Measurements from ENCODE around the gene COL6A2. TPM values are rescaled to one million over a fixed set of nuclear protein-coding genes. Genes with fewer than 3 reads are reported as not detected.

The COL6A2 gene
- total RNA-seq, 1 experiment from 2014 or later: 129 TPM

GRCh38 chr21:46100020-46100419 is 2.1 kb downstream of the COL6A2 start:
- Histone ChIP-seq H3K4me1 (ENCODE audit: insufficient read depth, low read length) (no peaks in the 10 kb centered on the region; the same call in 1 of the 2 replicates), H2AK5ac (ENCODE audit: insufficient read length, low read length) (no peak overlapping the region), H3K4me2 (ENCODE audit: insufficient read depth, insufficient read length, low read length) (no peak overlapping the region), H3K79me2 (ENCODE audit: insufficient read depth, low read length) (no peaks in the 10 kb centered on the region; the same call in 1 of the 2 replicates), H2BK5ac (ENCODE audit: insufficient read length, low read length) (no peak overlapping the region), H3K23me2 (ENCODE audit: insufficient read length, low read depth, low read length, poor library complexity, severe bottlenecking) (peaks cover 8% of the 10 kb centered on the region), H3K18ac (ENCODE audit: insufficient read length, low read depth, low read length) (no peak overlapping the region), H3K14ac (ENCODE audit: insufficient read depth, low read length) (no peak overlapping the region), H2AFZ (ENCODE audit: low read length) (no peak overlapping the region), H3K56ac (ENCODE audit: insufficient read length, low read depth, low read length) (no peak overlapping the region), H3K4ac (ENCODE audit: low read depth, low read length) (no peak overlapping the region), H3K9me3 (ENCODE audit: control insufficient read depth, low read depth, low read length) (no peaks in the 10 kb centered on the region), H4K5ac (ENCODE audit: insufficient read length, low read depth, low read length) (no peak overlapping the region), H3K27ac (ENCODE audit: insufficient read length, low read depth, low read length) (no peak overlapping the region), H2BK12ac (ENCODE audit: insufficient read length, low read depth, low read length) (no peak overlapping the region), H2BK20ac (ENCODE audit: low read depth, low read length, poor library complexity, severe bottlenecking) (no peak overlapping the region), H2BK120ac (ENCODE audit: low read depth, low read length, poor library complexity, severe bottlenecking) (no peak overlapping the region), H4K20me1 (ENCODE audit: control insufficient read depth, insufficient read depth, insufficient read length) (no peaks in the 10 kb centered on the region), H4K8ac (replicated peaks; ENCODE audit: insufficient read length, low read depth, low read length) (no peak overlapping the region), H3K9ac (ENCODE audit: extremely low read depth, insufficient read length, low read length) (no peak overlapping the region), H3K27me3 (ENCODE audit: insufficient read depth, low read length) (peaks cover 5% of the 10 kb centered on the region; the same call in 1 of the 2 replicates), H4K91ac (ENCODE audit: insufficient read length, low read depth, low read length) (no peak overlapping the region), H3K23ac (ENCODE audit: insufficient read length, low read depth, low read length) (no peak overlapping the region), H3K79me1 (ENCODE audit: insufficient read depth, low read depth, low read length, poor library complexity, severe bottlenecking) (no peaks in the 10 kb centered on the region), H3T11ph (ENCODE audit: low read length) (no peak overlapping the region), H2BK15ac (ENCODE audit: low read depth, low read length) (no peak overlapping the region)
- Mint-ChIP-seq H3K36me3 (ENCODE audit: insufficient read depth in 1 of 3, low read depth in 3 of 3) (peaks cover 26 to 45% (median 30%) of the 10 kb centered on the region in 3 experiments), H3K4me1 (peaks cover 6 to 9% of the 10 kb centered on the region in 2 experiments), H3K4me3 (peak overlapping the region; percentile 25 to 39; a peak in 3 of 5 replicates), H3K27ac (no peak overlapping the region), H3K9me3 (peaks cover 20 to 40% of the 10 kb centered on the region in 2 experiments), H3K27me3 (ENCODE audit: low read depth) (peaks cover 18% of the 10 kb centered on the region)
- no peak for DNase-seq
- no peak for TF ChIP-seq CTCF (conservative IDR thresholded peaks at IDR 0.05)
- WGBS (ENCODE audit: extremely low coverage, insufficient read length, low lambda C conversion rate): no CpG with 5 or more reads among the region's 6 CpGs

All from H9 (cell line).